ENCODE results near the gene LMNTD2. TPM values are rescaled to one million over a fixed set of nuclear protein-coding genes. Genes with fewer than 3 reads are reported as not detected.

Gene LMNTD2
- total and polyA plus RNA-seq, 2 experiments from 2014 or later: 7.3 to 15.9 TPM

GRCh38 chr11:561148-562003 lies 838 bp upstream of the LMNTD2 start:
- peak overlapping the region; percentile 86 for H3K4me2 ChIP-seq
- H3K79me2 ChIP-seq: peaks cover 17% of the 10 kb centered on the region
- H3K9me3 ChIP-seq (ENCODE audit: low read depth): no peaks in the 10 kb centered on the region
- peaks cover 25% of the 10 kb centered on the region for H3K4me1 ChIP-seq (ENCODE audit: insufficient read depth)
- H3K27ac ChIP-seq: peak overlapping the region; percentile 94
- H3K27me3 ChIP-seq: peaks cover 17% of the 10 kb centered on the region
- WGBS (ENCODE audit: low lambda C conversion rate, missing lambda C conversion rate): 14% methylated on average over 40 of the region's 67 CpGs
- peak overlapping the region; percentile 69 for H3K4me3 ChIP-seq
- no peaks in the 10 kb centered on the region for H3K9me2 ChIP-seq (replicated peaks; ENCODE audit: insufficient read depth)
- H4K20me1 ChIP-seq (ENCODE audit: insufficient read depth, poor library complexity, severe bottlenecking): no peaks in the 10 kb centered on the region
- no peaks in the 10 kb centered on the region for H3K36me3 ChIP-seq (replicated peaks; ENCODE audit: insufficient read depth, low read depth)
- DNase-seq (ENCODE audit: low spot score): peak; percentile 90
- H2AFZ ChIP-seq: peak overlapping the region; percentile 52
- TF ChIP-seq EZH2 (IDR thresholded peaks at IDR 0.05; ENCODE audit: borderline replicate concordance) (no peak), EZH2phosphoT487 (IDR thresholded peaks at IDR 0.05; ENCODE audit: low read depth, severe bottlenecking, unreplicated experiment) (no peak)
- TF ChIP-seq, protein P1, sequence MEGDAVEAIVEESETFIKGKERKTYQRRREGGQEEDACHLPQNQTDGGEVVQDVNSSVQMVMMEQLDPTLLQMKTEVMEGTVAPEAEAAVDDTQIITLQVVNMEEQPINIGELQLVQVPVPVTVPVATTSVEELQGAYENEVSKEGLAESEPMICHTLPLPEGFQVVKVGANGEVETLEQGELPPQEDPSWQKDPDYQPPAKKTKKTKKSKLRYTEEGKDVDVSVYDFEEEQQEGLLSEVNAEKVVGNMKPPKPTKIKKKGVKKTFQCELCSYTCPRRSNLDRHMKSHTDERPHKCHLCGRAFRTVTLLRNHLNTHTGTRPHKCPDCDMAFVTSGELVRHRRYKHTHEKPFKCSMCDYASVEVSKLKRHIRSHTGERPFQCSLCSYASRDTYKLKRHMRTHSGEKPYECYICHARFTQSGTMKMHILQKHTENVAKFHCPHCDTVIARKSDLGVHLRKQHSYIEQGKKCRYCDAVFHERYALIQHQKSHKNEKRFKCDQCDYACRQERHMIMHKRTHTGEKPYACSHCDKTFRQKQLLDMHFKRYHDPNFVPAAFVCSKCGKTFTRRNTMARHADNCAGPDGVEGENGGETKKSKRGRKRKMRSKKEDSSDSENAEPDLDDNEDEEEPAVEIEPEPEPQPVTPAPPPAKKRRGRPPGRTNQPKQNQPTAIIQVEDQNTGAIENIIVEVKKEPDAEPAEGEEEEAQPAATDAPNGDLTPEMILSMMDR (IDR thresholded peaks at IDR 0.05; ENCODE audit: poor library complexity): no peak

DNA sequence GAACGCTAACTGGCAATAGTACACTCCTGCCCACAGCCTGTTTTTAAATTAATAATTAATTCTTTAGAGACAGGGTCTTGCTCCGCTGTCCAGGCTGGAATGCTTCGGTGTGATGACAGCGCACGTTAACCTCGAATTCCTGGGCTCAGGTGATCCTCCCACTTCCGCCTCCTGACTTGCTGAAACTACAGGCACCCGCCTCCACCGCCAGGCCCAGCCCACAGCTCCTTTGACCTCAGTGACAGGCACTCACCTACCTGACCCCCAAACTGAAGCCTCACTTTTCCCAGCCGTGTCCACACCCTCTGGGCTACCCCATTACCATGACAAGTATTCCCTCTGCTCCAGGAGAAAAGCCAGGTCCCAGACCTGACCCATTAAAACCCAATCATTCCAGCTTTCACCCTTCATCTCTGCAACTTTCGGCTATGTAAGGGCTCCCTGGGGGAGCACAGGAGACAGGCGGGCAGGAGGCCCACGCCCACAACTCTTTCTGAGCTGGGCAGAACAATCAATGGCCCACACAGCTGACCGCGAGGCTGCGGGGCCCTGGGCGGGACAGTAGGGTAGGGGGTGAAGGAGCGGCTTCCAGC lies 730 bp downstream of the LMNTD2 start:
- Histone ChIP-seq H3K27ac (peak overlapping the region; percentile 96), H3K36me3 (replicated peaks; ENCODE audit: insufficient read depth, low read depth) (no peaks in the 10 kb centered on the region), H3K4me3 (no peak overlapping the region), H4K20me1 (ENCODE audit: insufficient read depth, poor library complexity, severe bottlenecking) (no peaks in the 10 kb centered on the region), H3K4me2 (peak overlapping the region; percentile 97), H2AFZ (peak overlapping the region; percentile 60), H3K4me1 (ENCODE audit: insufficient read depth) (peaks cover 33% of the 10 kb centered on the region), H3K79me2 (peaks cover 17% of the 10 kb centered on the region), H3K9me2 (replicated peaks; ENCODE audit: insufficient read depth) (no peaks in the 10 kb centered on the region), H3K9me3 (ENCODE audit: low read depth) (no peaks in the 10 kb centered on the region), H3K27me3 (peaks cover 24% of the 10 kb centered on the region)
- TF ChIP-seq EZH2 (IDR thresholded peaks at IDR 0.05; ENCODE audit: borderline replicate concordance) (no peak), EZH2phosphoT487 (IDR thresholded peaks at IDR 0.05; ENCODE audit: low read depth, severe bottlenecking, unreplicated experiment) (no peak)
- TF ChIP-seq, protein P1 (IDR thresholded peaks at IDR 0.05; ENCODE audit: poor library complexity): no peak
- WGBS (ENCODE audit: low lambda C conversion rate, missing lambda C conversion rate): 63% methylated on average over 17 of the region's 18 CpGs
- no peak for DNase-seq (ENCODE audit: low spot score)

GRCh38 chr11:559020-559620 lies 1.4 kb downstream of the LMNTD2 start:
- Histone ChIP-seq H3K36me3 (replicated peaks; ENCODE audit: insufficient read depth, low read depth) (no peaks in the 10 kb centered on the region), H3K4me2 (no peak overlapping the region), H3K4me3 (no peak overlapping the region), H3K79me2 (peaks cover 17% of the 10 kb centered on the region), H2AFZ (no peak overlapping the region), H3K9me2 (replicated peaks; ENCODE audit: insufficient read depth) (no peaks in the 10 kb centered on the region), H4K20me1 (ENCODE audit: insufficient read depth, poor library complexity, severe bottlenecking) (no peaks in the 10 kb centered on the region), H3K4me1 (ENCODE audit: insufficient read depth) (peaks cover 35% of the 10 kb centered on the region), H3K9me3 (ENCODE audit: low read depth) (no peaks in the 10 kb centered on the region), H3K27ac (no peak overlapping the region), H3K27me3 (peaks cover 31% of the 10 kb centered on the region)
- WGBS (ENCODE audit: low lambda C conversion rate, missing lambda C conversion rate): 84% methylated on average over 15 of the region's 15 CpGs
- DNase-seq (ENCODE audit: low spot score): no peak
- TF ChIP-seq EZH2 (IDR thresholded peaks at IDR 0.05; ENCODE audit: borderline replicate concordance) (no peak), EZH2phosphoT487 (IDR thresholded peaks at IDR 0.05; ENCODE audit: low read depth, severe bottlenecking, unreplicated experiment) (no peak)
- TF ChIP-seq, protein P1 (IDR thresholded peaks at IDR 0.05; ENCODE audit: poor library complexity): no peak
